HepG2 (cell line): Measurements from ENCODE around the gene C1S.

Experiments
- EZH2 ChIP-seq: conservative IDR thresholded peaks from 2 replicates; pipeline ENCODE4 v1.6.1; 2012; ENCODE audit warnings: mild to moderate bottlenecking, low read depth, low read length, moderate library complexity
- RAD21 ChIP-seq: fragments of 450-650 bp; formaldehyde crosslinking; IDR thresholded peaks from 2 replicates; pipeline ENCODE4 v1.5.0; 2020; ENCODE audit warnings: mild to moderate bottlenecking
- SRY ChIP-seq: sonication (generic); formaldehyde crosslinking; IDR thresholded peaks from 2 replicates; pipeline ENCODE4 v1.8.0; 2022; ENCODE audit warnings: mild to moderate bottlenecking, missing genetic modification reagents

DNA sequence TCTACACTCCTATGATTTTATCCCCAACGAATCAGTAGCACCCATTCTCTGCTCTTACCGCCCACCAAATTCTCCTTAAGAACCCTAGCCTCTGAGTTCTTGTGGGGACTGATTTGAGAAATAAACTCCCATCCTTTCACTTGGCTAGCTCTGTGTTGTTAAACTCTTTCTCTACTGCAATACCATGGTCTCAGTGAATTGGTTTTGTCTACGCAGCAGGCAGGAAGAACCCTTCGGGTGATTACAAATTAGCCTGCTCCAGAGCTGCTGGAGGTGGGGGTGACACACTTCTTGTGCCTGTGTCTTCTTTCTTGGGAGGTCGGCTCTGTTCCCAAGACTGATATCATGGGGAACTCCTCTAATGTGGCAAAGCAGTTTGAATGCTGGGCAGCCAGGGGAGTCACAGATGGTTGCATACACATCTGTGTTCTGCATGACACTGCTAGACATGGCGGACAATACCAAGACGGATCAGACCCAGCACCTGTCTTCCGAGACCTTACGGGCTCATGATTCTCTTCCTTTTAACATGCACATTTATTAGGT lies 1.6 kb upstream of the C1S start:
- TF ChIP-seq EZH2 (no peak), SRY (CRISPR knock-in tag) (no peak), RAD21 (CRISPR knock-in tag) (no peak)
